ENCODE data around the gene ALDH1A3. TPM values are rescaled to one million over a fixed set of nuclear protein-coding genes. Genes with fewer than 3 reads are reported as not detected.

ALDH1A3 gene
- total RNA-seq, 1 experiment from 2014 or later, result not detected

- in situ Hi-C loops (cut with HindIII; ENCODE audit: low sequenced_read_pairs), result no loop called here
- no peak for DNase-seq (ENCODE audit: low spot score)
Observed at GRCh38 chr15:100879061-100879463, 569 bp upstream of the ALDH1A3 start.

- no peak for DNase-seq (ENCODE audit: low spot score)
- in situ Hi-C loops (cut with HindIII; ENCODE audit: low sequenced_read_pairs), result no loop called here
Observed at GRCh38 chr15:100880139-100880896, 687 bp downstream of the ALDH1A3 start.

GRCh38 chr15:100880897-100881242, 1.2 kb downstream of the ALDH1A3 start:
- in situ Hi-C loops (cut with HindIII; ENCODE audit: low sequenced_read_pairs), result no loop called here
- DNase-seq (ENCODE audit: low spot score), result no peak

- no peak for DNase-seq (ENCODE audit: low spot score)
- in situ Hi-C loops (cut with HindIII; ENCODE audit: low sequenced_read_pairs), result no loop called here
Observed at GRCh38 chr15:100881573-100882336, 2.1 kb downstream of the ALDH1A3 start.

DNA sequence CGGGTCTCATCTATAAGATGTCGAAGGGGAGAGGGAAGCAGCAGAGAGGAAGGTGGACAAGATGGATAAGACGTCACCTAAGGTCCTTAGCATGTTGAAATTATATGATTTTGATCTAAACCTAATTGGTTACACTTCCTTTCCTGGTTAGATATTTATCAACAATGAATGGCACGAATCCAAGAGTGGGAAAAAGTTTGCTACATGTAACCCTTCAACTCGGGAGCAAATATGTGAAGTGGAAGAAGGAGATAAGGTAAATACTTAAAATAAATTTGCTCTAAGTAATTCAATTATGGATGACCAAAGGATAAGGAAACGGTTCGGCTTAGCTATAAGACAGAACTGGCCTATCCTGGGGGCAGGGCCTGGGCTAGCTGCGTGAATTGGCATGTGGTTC, 5.5 kb downstream of the ALDH1A3 start:
- in situ Hi-C loops (cut with HindIII; ENCODE audit: low sequenced_read_pairs), result no loop called here
- DNase-seq (ENCODE audit: low spot score), result no peak

DNA sequence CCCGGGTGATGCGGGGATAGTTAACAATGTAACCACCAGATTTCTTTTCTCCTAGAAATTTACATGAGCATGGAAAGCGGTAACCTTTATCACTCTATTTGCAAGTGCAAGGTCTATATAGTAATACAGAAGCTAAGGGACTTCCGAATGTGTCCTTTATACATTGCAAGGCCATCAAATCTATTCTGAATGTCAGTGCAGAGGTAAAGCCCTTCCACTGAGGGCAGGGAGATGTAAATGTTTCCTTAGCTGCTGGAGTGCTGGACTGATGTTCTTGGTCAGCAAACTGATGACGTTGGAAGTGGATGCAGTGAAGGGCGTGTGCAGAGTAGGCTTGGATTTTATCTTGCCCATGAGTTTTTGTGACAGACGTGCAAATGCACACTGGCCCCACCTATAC, 6.2 kb downstream of the ALDH1A3 start:
- in situ Hi-C loops (cut with HindIII; ENCODE audit: low sequenced_read_pairs), result no loop called here
- no peak for DNase-seq (ENCODE audit: low spot score)

- no peak for DNase-seq (ENCODE audit: low spot score)
- in situ Hi-C loops (cut with HindIII; ENCODE audit: low sequenced_read_pairs), result no loop called here
Observed at GRCh38 chr15:100887211-100887913, 7.7 kb downstream of the ALDH1A3 start.

- in situ Hi-C loops (cut with HindIII; ENCODE audit: low sequenced_read_pairs), result no loop called here
- DNase-seq (ENCODE audit: low spot score), result no peak
Observed at GRCh38 chr15:100889385-100890050, 9.9 kb downstream of the ALDH1A3 start.

GRCh38 chr15:100890051-100890720, 10.6 kb downstream of the ALDH1A3 start:
- in situ Hi-C loops (cut with HindIII; ENCODE audit: low sequenced_read_pairs), result no loop called here
- DNase-seq (ENCODE audit: low spot score), result no peak

DNA sequence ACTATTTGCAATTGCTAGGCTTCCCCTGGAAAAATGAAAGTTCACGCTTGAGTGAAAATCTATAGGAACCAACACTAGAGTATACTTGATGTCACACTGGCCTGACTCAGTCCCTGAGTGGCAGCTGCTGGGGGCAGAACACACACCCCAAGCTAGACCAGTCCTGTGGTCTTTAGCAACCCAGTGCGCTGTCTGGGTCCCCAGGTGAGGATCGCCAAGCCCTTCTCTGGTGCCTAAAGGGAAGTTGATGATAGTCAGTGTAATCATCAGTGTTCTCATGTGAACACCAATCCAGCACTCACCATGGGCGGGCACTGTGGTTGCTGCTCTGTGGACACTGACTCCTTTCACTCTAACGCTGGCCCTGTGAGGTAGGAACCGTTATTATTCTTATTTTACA, 11.2 kb downstream of the ALDH1A3 start:
- in situ Hi-C loops (cut with HindIII; ENCODE audit: low sequenced_read_pairs), result no loop called here
- DNase-seq (ENCODE audit: low spot score), result no peak

- DNase-seq (ENCODE audit: low spot score), result no peak
- in situ Hi-C loops (cut with HindIII; ENCODE audit: low sequenced_read_pairs), result no loop called here
Observed at GRCh38 chr15:100891307-100892012, 11.8 kb downstream of the ALDH1A3 start.

DNA sequence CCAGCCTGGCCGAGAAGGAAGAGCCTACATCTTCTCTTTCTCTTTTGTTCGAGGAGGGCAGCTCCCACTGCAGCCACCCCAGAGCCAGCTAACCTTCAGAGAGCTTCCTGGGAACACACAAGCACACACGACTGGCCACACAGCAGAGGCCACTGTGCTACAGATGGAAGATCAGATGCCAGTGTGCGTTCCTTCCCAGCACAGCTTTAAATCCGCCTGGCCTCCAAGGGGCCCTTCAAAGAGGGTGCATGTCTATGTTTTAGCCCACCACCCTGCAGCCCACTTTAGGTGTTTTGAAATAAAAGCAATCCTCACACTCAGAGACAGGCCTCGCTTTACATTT, 12.4 kb downstream of the ALDH1A3 start:
- no peak for DNase-seq (ENCODE audit: low spot score)
- in situ Hi-C loops (cut with HindIII; ENCODE audit: low sequenced_read_pairs), result no loop called here

DNA sequence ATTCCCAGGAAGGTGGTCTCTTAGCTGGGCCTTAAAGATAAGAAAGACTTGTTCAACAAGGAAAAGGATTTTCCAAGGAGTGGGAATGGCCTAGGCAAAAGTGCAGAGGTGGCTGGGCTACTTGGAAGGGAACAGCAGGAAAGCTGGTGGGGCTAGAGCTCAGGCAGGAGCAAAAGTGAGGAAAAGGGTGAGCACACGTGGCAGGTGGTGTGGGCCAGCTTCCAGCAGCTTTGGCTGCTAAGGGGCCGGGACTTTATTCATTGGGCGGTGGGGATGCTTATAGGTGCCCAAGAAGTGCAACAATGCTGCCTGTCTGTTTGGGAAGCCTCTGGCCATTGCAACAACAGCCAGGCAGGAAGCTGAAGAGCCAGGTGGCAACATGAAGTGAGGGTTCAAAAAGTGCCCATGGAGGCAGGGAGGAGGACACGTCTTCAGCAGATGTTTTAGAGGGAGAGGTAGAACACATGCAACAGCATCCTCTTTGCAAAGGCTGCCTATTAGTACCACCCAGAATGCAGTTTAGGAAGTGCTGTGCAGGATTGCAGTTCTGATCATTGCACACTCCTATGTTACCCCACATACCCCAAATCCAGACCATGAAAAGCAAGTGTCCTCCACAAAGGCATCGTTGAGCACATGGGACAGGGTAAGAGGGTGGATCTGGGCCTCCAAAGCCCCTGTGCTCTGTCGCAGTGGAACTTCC, 13.8 kb downstream of the ALDH1A3 start:
- in situ Hi-C loops (cut with HindIII; ENCODE audit: low sequenced_read_pairs), result no loop called here
- no peak for DNase-seq (ENCODE audit: low spot score)

DNA sequence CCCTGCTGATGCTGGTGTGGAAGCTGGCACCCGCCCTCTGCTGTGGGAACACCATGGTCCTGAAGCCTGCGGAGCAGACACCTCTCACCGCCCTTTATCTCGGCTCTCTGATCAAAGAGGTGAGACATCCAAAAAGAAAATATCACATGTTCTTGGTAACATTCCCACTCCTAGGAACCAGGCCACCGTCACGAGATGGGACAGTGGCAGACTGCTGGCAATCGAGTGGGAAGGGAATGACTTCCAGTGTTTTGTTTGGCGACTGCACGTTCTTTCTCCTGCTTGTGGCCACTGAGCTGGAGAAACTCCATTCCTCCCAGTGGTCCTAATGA, 14.3 kb downstream of the ALDH1A3 start:
- DNase-seq (ENCODE audit: low spot score), result no peak
- in situ Hi-C loops (cut with HindIII; ENCODE audit: low sequenced_read_pairs), result no loop called here

- in situ Hi-C loops (cut with HindIII; ENCODE audit: low sequenced_read_pairs), result no loop called here
- DNase-seq (ENCODE audit: low spot score), result no peak
Observed at GRCh38 chr15:100895721-100896120, 16.1 kb downstream of the ALDH1A3 start.

GRCh38 chr15:100897221-100898151, 17.9 kb downstream of the ALDH1A3 start:
- in situ Hi-C loops (cut with HindIII; ENCODE audit: low sequenced_read_pairs), result no loop called here
- no peak for DNase-seq (ENCODE audit: low spot score)

- in situ Hi-C loops (cut with HindIII; ENCODE audit: low sequenced_read_pairs), result no loop called here
- peak; percentile 57 for DNase-seq (ENCODE audit: low spot score)
Observed at GRCh38 chr15:100898152-100898490, 18.5 kb downstream of the ALDH1A3 start.

Data from G401 (cell line).